Measurements from ENCODE around the gene PTGFRN.

The PTGFRN gene

GRCh38 chr1:117030271-117030877, 120.7 kb downstream of the PTGFRN start:
- peaks cover 5% of the 10 kb centered on the region for H3K36me3 Mint-ChIP-seq
- H3K4me3 Mint-ChIP-seq = no peak overlapping the region
- H3K4me1 Mint-ChIP-seq = peaks cover 22% of the 10 kb centered on the region
- H3K27me3 Mint-ChIP-seq = no peaks in the 10 kb centered on the region
- no peaks in the 10 kb centered on the region for H3K9me3 Mint-ChIP-seq
- H3K27ac Mint-ChIP-seq = no peak overlapping the region

- Mint-ChIP-seq H3K9me3 (no peaks in the 10 kb centered on the region), H3K4me1 (peaks cover 22% of the 10 kb centered on the region), H3K4me3 (no peak overlapping the region), H3K27ac (no peak overlapping the region), H3K36me3 (peaks cover 3% of the 10 kb centered on the region), H3K27me3 (no peaks in the 10 kb centered on the region)
Measured at GRCh38 chr1:117032266-117032665, 122.5 kb downstream of the PTGFRN start.

GRCh38 chr1:117032681-117033539, 123.2 kb downstream of the PTGFRN start:
- Mint-ChIP-seq H3K36me3 (peaks cover 3% of the 10 kb centered on the region), H3K27me3 (no peaks in the 10 kb centered on the region), H3K4me3 (no peak overlapping the region), H3K4me1 (peaks cover 22% of the 10 kb centered on the region), H3K27ac (no peak overlapping the region), H3K9me3 (no peaks in the 10 kb centered on the region)

DNA sequence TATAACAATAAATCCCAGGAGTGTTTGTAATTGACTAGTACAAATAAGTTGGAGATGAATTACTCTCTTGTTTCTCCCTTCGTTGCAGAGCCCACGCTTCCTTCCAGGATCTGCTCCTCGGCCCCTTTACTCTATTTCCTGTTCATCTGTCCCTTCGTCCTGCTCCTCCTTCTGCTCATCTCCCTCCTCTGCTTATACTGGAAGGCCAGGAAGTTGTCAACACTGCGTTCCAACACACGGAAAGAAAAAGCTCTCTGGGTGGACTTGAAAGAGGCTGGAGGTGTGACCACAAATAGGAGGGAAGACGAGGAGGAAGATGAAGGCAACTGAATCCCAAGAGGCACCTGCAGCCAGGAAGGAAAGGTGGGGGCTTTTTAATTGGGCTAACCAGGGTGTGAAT, 124.1 kb downstream of the PTGFRN start:
- H3K27ac Mint-ChIP-seq = no peak overlapping the region
- H3K36me3 Mint-ChIP-seq = peaks cover 3% of the 10 kb centered on the region
- H3K27me3 Mint-ChIP-seq = no peaks in the 10 kb centered on the region
- peaks cover 22% of the 10 kb centered on the region for H3K4me1 Mint-ChIP-seq
- H3K4me3 Mint-ChIP-seq = no peak overlapping the region
- H3K9me3 Mint-ChIP-seq = no peaks in the 10 kb centered on the region

DNA sequence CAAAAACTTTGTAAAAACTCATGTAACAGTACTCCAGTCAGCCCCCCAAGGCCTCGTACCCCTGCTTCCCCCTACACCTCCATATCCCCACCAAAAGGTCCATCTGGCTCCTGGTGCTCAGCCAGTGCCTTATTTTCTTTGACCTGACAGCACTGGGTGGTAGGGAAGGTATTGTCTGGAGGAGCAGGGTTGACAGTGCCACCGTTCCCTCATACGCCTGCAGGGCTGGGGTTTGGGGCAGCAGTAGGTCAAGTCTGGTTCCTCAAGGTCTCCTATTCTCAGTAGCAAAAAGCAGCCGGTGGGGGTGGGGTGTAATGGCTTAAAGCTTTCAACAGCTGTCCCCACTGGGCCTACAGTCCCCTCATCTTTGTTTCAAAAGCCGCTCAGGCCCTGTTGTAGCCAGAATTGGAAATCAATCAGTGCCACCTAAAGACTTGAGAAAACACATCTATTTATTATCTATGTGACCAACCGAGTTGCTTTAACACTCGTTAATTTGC, 125.1 kb downstream of the PTGFRN start:
- Mint-ChIP-seq H3K4me3 (no peak overlapping the region), H3K9me3 (no peaks in the 10 kb centered on the region), H3K36me3 (peaks cover 3% of the 10 kb centered on the region), H3K27me3 (no peaks in the 10 kb centered on the region), H3K4me1 (peaks cover 20% of the 10 kb centered on the region), H3K27ac (no peak overlapping the region)

DNA sequence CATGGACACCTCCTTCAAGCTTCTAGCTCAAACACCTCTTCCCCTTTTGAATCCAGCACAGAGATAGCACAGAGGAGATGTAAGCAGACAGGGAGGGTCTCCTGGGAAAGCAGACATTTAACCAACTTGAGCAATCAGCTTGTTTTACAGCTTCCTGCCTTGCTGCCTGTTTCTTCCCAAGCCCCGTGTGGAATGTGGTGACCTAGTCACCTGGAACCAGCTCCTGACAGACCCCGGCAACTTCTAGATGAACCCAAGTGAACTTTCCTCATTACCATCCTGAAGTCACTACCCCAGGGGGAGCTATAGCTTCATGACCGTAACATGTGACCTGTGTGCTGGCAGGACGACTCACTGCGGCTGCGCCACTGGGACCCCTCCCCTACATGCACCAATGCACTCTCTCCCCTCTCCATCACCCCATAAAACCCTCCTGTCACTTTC, 126.3 kb downstream of the PTGFRN start:
- no peak overlapping the region for H3K4me3 Mint-ChIP-seq
- peaks cover 11% of the 10 kb centered on the region for H3K4me1 Mint-ChIP-seq
- H3K27ac Mint-ChIP-seq = no peak overlapping the region
- peaks cover 3% of the 10 kb centered on the region for H3K36me3 Mint-ChIP-seq
- H3K27me3 Mint-ChIP-seq = no peaks in the 10 kb centered on the region
- H3K9me3 Mint-ChIP-seq = no peaks in the 10 kb centered on the region

DNA sequence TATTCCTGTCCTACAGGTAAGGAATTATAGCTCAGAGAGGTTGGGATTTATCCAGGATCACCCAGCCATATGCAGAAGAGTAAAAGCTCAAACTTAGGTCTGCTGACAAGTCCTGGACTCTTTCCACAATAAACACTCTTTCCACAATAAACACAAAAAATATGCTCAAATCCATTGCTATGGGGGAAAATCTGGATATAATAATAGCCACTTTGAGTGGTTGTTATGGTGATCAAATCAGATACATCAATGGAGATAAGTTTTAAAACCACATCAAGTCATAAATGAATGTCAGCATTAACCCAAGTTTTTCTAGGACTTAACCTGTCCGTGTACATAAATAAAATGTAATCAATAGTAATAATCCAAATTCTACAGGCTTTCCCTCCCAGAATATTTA, 128.1 kb downstream of the PTGFRN start:
- Mint-ChIP-seq H3K9me3 (no peaks in the 10 kb centered on the region), H3K36me3 (peaks cover 2% of the 10 kb centered on the region), H3K27ac (peak overlapping the region; percentile 20), H3K4me3 (no peak overlapping the region), H3K27me3 (no peaks in the 10 kb centered on the region), H3K4me1 (peaks cover 9% of the 10 kb centered on the region)

DNA sequence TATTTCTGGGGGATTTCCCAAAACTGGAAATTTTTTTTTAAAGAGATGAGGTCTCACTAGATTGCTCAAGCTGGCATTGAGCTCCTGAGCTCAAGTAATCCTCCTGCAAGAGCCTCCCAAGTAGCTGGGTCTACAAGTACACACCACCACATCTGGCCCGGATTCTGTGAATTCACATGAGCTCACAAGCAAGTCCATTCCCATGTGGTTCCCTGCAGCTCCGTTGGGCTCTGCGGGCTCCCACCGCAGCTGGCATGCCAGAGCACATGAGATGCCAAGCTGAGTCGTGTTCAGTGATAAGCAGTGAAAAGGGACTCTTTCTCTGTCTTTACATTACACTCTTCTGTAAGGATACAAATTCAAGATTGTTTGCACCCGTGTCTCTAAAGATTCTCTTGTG, 128.5 kb downstream of the PTGFRN start:
- Mint-ChIP-seq H3K27ac (no peak overlapping the region), H3K4me3 (no peak overlapping the region), H3K27me3 (no peaks in the 10 kb centered on the region), H3K9me3 (no peaks in the 10 kb centered on the region), H3K36me3 (peaks cover 2% of the 10 kb centered on the region), H3K4me1 (peaks cover 5% of the 10 kb centered on the region)

Data from activated naive CD4-positive, alpha-beta T cell treated with anti-CD3 and anti-CD28 coated beads, Interleukin-2, amount 50 U/mL, for 24 hours (primary cell).